Mesenchymal stem cell (in vitro differentiated cells and primary cell): ENCODE measurements around the gene LRRC7.

Source experiments
- DNase-seq: peaks from one replicate; pipeline ENCODE4 v3.0.0-alpha.2; 2013
- H2AFZ ChIP-seq: one replicate; pipeline ENCODE4 v1.6.1; 2013; ENCODE audit warnings: low read depth, mild to moderate bottlenecking, control low read depth, inconsistent platforms, low read length, moderate library complexity
- H2AK5ac ChIP-seq: 2 replicates; pipeline ENCODE4 v1.6.1; 2013; ENCODE audit warnings: low read length, moderate library complexity, mild to moderate bottlenecking, inconsistent platforms; ENCODE audit not compliant: severe bottlenecking
- H2BK120ac ChIP-seq: one replicate; pipeline ENCODE4 v1.6.1; 2013; ENCODE audit warnings: low read depth, mild to moderate bottlenecking, inconsistent platforms, low read length, moderate library complexity
- H2BK12ac ChIP-seq, 2 experiments: one replicate each; pipeline ENCODE4 v1.6.1; 2013; ENCODE audit warnings: inconsistent platforms in 2 of 2, low read length in 2 of 2, mild to moderate bottlenecking in 2 of 2, moderate library complexity in 2 of 2, control low read depth in 1 of 2
- H2BK15ac ChIP-seq: one replicate; pipeline ENCODE4 v1.6.1; 2013; ENCODE audit warnings: mild to moderate bottlenecking, low read depth, inconsistent platforms; ENCODE audit not compliant: poor library complexity, severe bottlenecking
- H2BK5ac ChIP-seq: 2 replicates; pipeline ENCODE4 v1.6.1; 2013; ENCODE audit warnings: low read depth, mild to moderate bottlenecking, low read length, control low read depth, inconsistent platforms; ENCODE audit not compliant: poor library complexity, severe bottlenecking
- H3K14ac ChIP-seq, 2 experiments: one replicate each; pipeline ENCODE4 v1.6.1; 2013; ENCODE audit warnings: inconsistent platforms in 2 of 2, low read length in 2 of 2, control low read depth in 1 of 2, mild to moderate bottlenecking in 1 of 2, moderate library complexity in 1 of 2
- H3K18ac ChIP-seq, 2 experiments: one replicate each; pipeline ENCODE4 v1.6.1; 2013; ENCODE audit warnings: inconsistent platforms in 2 of 2, low read length in 2 of 2, control low read depth in 1 of 2, low read depth in 1 of 2, mild to moderate bottlenecking in 1 of 2
- H3K23ac ChIP-seq, 2 experiments: one replicate each; pipeline ENCODE4 v1.6.1; 2013; ENCODE audit warnings: inconsistent platforms in 2 of 2, low read length in 2 of 2, mild to moderate bottlenecking in 2 of 2, moderate library complexity in 2 of 2, control low read depth in 1 of 2
- H3K27ac ChIP-seq: 2 replicates; pipeline ENCODE4 v1.5.1; 2013; ENCODE audit warnings: mild to moderate bottlenecking, moderate library complexity, low read length, control low read depth, inconsistent platforms; ENCODE audit not compliant: poor library complexity, severe bottlenecking
- H3K27me3 ChIP-seq, 2 experiments: 2 replicates each; pipeline versions ENCODE4 v1.6.1 to v1.7.0; 2013; ENCODE audit warnings: low read length in 2 of 2, mild to moderate bottlenecking in 2 of 2, moderate library complexity in 2 of 2, control low read depth in 1 of 2, inconsistent platforms in 1 of 2; ENCODE audit not compliant: control insufficient read depth in 1 of 2, insufficient read depth in 1 of 2
- H3K36me3 ChIP-seq, 2 experiments: 2 replicates each; pipeline versions ENCODE4 v1.6.1 to v1.7.0; 2013; ENCODE audit warnings: low read length in 2 of 2, control low read depth in 1 of 2, inconsistent platforms in 1 of 2, low read depth in 1 of 2, mild to moderate bottlenecking in 1 of 2; ENCODE audit not compliant: insufficient read depth in 2 of 2, control insufficient read depth in 1 of 2
- H3K4ac ChIP-seq, 2 experiments: one replicate each; pipeline ENCODE4 v1.6.1; 2013; ENCODE audit warnings: inconsistent platforms in 2 of 2, low read length in 2 of 2, mild to moderate bottlenecking in 2 of 2, moderate library complexity in 2 of 2, control low read depth in 1 of 2, low read depth in 1 of 2
- H3K4me1 ChIP-seq: 2 replicates; pipeline ENCODE4 v1.6.1; 2013; ENCODE audit warnings: low read depth, low read length, control low read depth; ENCODE audit not compliant: control insufficient read depth, insufficient read depth
- H3K4me2 ChIP-seq: 2 replicates; pipeline ENCODE4 v1.6.1; 2013; ENCODE audit warnings: low read length, mild to moderate bottlenecking, inconsistent platforms; ENCODE audit not compliant: poor library complexity, severe bottlenecking
- H3K4me3 ChIP-seq, 2 experiments: 2 replicates each; pipeline versions ENCODE4 v1.5.1 to v1.7.0; 2013; ENCODE audit warnings: low read length in 2 of 2, mild to moderate bottlenecking in 2 of 2, control low read depth in 1 of 2, low read depth in 1 of 2; ENCODE audit not compliant: insufficient read depth in 1 of 2
- H3K79me1 ChIP-seq: replicated peaks from 2 replicates; pipeline ENCODE4 v1.6.1; 2013; ENCODE audit warnings: mild to moderate bottlenecking, control low read depth, low read length, inconsistent platforms; ENCODE audit not compliant: poor library complexity, severe bottlenecking
- H3K9ac ChIP-seq: 2 replicates; pipeline ENCODE4 v1.7.0; 2013; ENCODE audit warnings: mild to moderate bottlenecking, low read length, moderate library complexity
- H3K9me3 ChIP-seq: 2 replicates; pipeline ENCODE4 v1.7.0; 2013; ENCODE audit warnings: mild to moderate bottlenecking, low read length; ENCODE audit not compliant: control insufficient read depth
- H4K8ac ChIP-seq: one replicate; pipeline ENCODE4 v1.6.1; 2013; ENCODE audit warnings: inconsistent platforms, mild to moderate bottlenecking, low read length, moderate library complexity
- H4K91ac ChIP-seq: one replicate; pipeline ENCODE4 v1.6.1; 2013; ENCODE audit warnings: mild to moderate bottlenecking, low read length, inconsistent platforms
- WGBS: methylation state at CpG from one replicate; pipeline ENCODE4 v1.1.7; 2013; ENCODE audit warnings: mixed read lengths; 5-methylcytosine and 5-hydroxymethylcytosine counted together

The LRRC7 gene

GRCh38 chr1:69706473-69706872 is 138.8 kb downstream of the LRRC7 start:
- DNase-seq = no peak
- Histone ChIP-seq H4K91ac (no peak overlapping the region), H2AK5ac (no peak overlapping the region), H2BK120ac (no peak overlapping the region), H3K36me3 (no peaks in the 10 kb centered on the region), H3K4me1 (no peaks in the 10 kb centered on the region), H3K27me3 (no peaks in the 10 kb centered on the region), H2AFZ (no peak overlapping the region), H3K4ac (no peak overlapping the region), H3K23ac (no peak overlapping the region), H2BK5ac (no peak overlapping the region), H3K27ac (no peak overlapping the region), H2BK12ac (no peak overlapping the region), H3K4me3 (no peak overlapping the region), H3K79me1 (no peaks in the 10 kb centered on the region), H3K14ac (no peak overlapping the region), H4K8ac (no peak overlapping the region), H3K18ac (no peak overlapping the region), H3K9me3 (no peaks in the 10 kb centered on the region), H3K9ac (no peak overlapping the region), H2BK15ac (no peak overlapping the region), H3K4me2 (no peak overlapping the region)
- no CpG with 5 or more reads among the region's 1 CpG for WGBS

- Histone ChIP-seq H3K79me1 (no peaks in the 10 kb centered on the region), H3K36me3 (no peaks in the 10 kb centered on the region), H3K9ac (no peak overlapping the region), H3K18ac (no peak overlapping the region), H2BK120ac (no peak overlapping the region), H3K27ac (no peak overlapping the region), H2BK12ac (no peak overlapping the region), H3K14ac (no peak overlapping the region), H4K8ac (no peak overlapping the region), H4K91ac (no peak overlapping the region), H2AFZ (no peak overlapping the region), H2BK5ac (no peak overlapping the region), H3K4me2 (no peak overlapping the region), H3K27me3 (no peaks in the 10 kb centered on the region), H3K23ac (no peak overlapping the region), H3K4me1 (no peaks in the 10 kb centered on the region), H3K4ac (no peak overlapping the region), H2BK15ac (no peak overlapping the region), H3K9me3 (no peaks in the 10 kb centered on the region), H2AK5ac (no peak overlapping the region), H3K4me3 (no peak overlapping the region)
- WGBS = 94% methylated on average over 4 of the region's 4 CpGs
- DNase-seq = no peak
These were observed 139.4 kb downstream of the LRRC7 start for GRCh38 chr1:69707103-69707502.

- Histone ChIP-seq H2BK15ac (no peak overlapping the region), H2BK120ac (no peak overlapping the region), H3K4me1 (no peaks in the 10 kb centered on the region), H2AK5ac (no peak overlapping the region), H3K23ac (no peak overlapping the region), H3K4me3 (no peak overlapping the region), H3K18ac (no peak overlapping the region), H4K8ac (no peak overlapping the region), H3K36me3 (no peaks in the 10 kb centered on the region), H2BK12ac (no peak overlapping the region), H3K9me3 (no peaks in the 10 kb centered on the region), H3K4ac (no peak overlapping the region), H3K14ac (no peak overlapping the region), H4K91ac (no peak overlapping the region), H3K27me3 (no peaks in the 10 kb centered on the region), H2BK5ac (no peak overlapping the region), H3K4me2 (no peak overlapping the region), H3K27ac (no peak overlapping the region), H3K79me1 (no peaks in the 10 kb centered on the region), H3K9ac (no peak overlapping the region), H2AFZ (no peak overlapping the region)
- WGBS = 69% methylated on average over 4 of the region's 4 CpGs
- no peak for DNase-seq
These were observed 142.9 kb downstream of the LRRC7 start for GRCh38 chr1:69710484-69711189.

DNA sequence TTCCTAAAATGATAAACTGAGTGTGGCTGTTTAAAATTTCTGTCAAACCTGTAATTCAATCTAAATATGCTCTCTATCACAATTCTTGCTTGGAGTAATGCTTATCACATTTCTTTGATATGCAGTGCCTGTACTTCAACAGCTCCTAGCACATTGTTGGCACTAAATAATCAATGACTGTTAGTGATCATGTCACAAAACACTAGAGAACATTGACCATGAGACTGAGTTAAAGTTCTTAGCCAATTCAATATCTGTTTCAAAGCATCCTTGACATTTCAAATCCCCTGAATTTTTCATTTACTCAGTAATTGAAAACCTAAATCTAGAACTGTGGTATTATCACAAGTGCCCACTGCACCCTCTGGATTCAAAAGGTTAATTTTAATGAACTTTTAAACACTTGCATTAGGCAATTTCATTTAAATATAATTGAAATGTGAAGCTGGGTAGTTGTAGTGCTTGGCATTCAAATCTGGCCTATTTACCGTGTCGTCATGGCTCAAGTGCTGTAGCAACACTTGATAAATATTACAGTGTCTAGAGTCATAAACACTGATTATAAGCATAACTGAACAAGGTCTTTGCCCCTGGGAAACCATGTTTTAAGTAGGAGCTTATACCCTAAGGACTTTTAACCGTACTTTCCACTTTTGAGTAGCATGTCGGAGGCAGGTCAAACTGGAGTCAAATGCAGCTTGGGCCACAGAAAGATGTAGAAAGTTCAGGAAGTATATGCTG is 143.6 kb downstream of the LRRC7 start:
- no peak overlapping the region for H2BK12ac ChIP-seq

More for the DNA sequence above, 143.6 kb downstream of the LRRC7 start:
- H3K9ac ChIP-seq = no peak overlapping the region
- no peak overlapping the region for H2BK5ac ChIP-seq
- no peak for DNase-seq
- no peak overlapping the region for H2AFZ ChIP-seq
- no peak overlapping the region for H3K4me3 ChIP-seq
- H2AK5ac ChIP-seq = no peak overlapping the region
- no peaks in the 10 kb centered on the region for H3K36me3 ChIP-seq
- no peak overlapping the region for H3K14ac ChIP-seq
- no peak overlapping the region for H2BK15ac ChIP-seq
- H3K4me2 ChIP-seq = no peak overlapping the region
- H3K4ac ChIP-seq = no peak overlapping the region
- 94% methylated on average over 4 of the region's 4 CpGs for WGBS
- no peak overlapping the region for H3K18ac ChIP-seq
- H3K79me1 ChIP-seq = no peaks in the 10 kb centered on the region
- H3K4me1 ChIP-seq = no peaks in the 10 kb centered on the region
- H3K27me3 ChIP-seq = no peaks in the 10 kb centered on the region
- no peak overlapping the region for H4K8ac ChIP-seq
- H2BK120ac ChIP-seq = no peak overlapping the region
- H3K27ac ChIP-seq = no peak overlapping the region
- H3K9me3 ChIP-seq = no peaks in the 10 kb centered on the region
- H3K23ac ChIP-seq = no peak overlapping the region
- no peak overlapping the region for H4K91ac ChIP-seq
